Effector CD4-positive, alpha-beta T cell (primary cell): ENCODE measurements around the gene RIPPLY1.
"Not testable (repeated sequence)": the region's sequence is repeated elsewhere in the genome, so short reads cannot be mapped to it uniquely, and the experiment has no call there.

Experiments
- DNase-seq: peaks from one replicate; pipeline ENCODE4 v3.0.0-alpha.2; 2020

The RIPPLY1 gene

GRCh38 chrX:106906361-106906760, 3.2 kb upstream of the RIPPLY1 start:
- DNase-seq = no peak

- DNase-seq = no peak
Measured at GRCh38 chrX:106905064-106905708, 2.0 kb upstream of the RIPPLY1 start.

DNA sequence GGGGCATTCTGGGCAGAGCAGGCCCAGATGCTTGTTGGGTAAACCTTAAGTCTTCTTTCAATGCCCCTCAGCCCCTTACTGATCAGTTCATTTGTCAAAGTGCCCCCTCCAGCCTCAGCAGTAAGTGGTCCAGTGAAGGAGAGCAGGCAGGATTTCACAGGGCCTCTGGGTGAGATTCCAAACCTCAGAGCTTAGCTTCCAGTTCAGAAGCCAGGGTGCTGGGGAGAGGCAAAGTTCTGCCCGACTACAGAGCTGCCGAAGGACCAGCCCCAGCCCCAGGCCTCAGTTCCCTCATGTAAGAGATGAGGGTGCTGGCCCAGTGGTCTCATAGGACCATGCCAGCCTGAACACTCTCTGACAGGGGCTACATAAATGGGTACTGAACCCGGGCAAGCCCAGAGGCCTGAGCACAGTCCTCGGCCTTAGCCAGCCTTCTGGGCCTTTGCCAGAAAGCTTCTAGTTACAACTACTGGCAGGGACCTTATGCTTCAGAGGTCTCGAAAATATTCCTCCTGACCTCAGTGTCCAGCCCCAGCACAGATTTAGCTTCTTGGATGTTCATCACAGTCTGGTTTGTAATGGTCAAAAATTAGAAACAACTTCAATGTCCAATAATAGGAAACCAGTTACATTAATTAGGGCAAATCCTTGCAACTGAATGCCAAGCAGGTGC, 851 bp upstream of the RIPPLY1 start:
- DNase-seq = no peak

- no peak for DNase-seq
Measured at GRCh38 chrX:106902684-106903083, 457 bp downstream of the RIPPLY1 start.

DNA sequence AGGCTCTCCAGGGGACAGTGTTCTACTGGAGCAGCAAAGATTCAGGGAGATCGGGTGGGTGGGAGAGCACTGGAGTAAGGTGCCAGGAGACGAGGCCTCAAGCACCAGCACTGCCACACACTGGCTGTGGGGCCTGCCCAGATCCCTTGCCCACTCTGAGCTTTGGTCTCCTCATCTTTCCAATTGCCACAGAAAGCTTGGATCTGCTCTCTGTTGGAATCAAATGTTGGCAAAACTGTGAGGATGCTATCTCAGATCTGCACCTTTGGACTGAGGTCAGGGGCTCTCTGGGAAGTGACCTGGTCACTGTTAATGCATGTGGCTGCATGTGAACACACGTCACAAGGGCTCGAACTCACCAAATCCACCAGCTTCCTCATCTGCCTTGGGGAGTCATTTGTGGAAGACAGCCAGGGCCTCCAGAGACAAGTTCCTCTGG, 1.3 kb downstream of the RIPPLY1 start:
- no peak for DNase-seq

DNA sequence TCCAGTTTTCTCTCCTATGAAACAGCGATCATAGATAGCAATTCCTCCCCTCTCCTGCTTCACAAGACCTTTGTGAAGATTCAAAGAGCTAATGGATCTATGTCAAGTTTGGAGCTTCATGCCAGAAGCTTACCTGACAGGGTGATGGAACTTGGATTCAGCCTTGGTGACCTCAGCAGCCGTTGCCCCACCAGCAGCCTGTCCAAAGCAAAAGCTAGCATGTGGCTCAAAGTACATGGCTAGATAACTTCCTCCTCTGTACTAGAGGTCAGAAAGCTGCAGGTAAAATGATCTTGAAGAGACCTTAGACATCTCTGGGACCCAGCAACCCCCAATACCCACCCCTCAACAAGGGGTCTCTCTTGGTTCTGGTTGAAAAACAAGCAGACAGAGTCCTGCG, 1.8 kb downstream of the RIPPLY1 start:
- DNase-seq = no peak

DNA sequence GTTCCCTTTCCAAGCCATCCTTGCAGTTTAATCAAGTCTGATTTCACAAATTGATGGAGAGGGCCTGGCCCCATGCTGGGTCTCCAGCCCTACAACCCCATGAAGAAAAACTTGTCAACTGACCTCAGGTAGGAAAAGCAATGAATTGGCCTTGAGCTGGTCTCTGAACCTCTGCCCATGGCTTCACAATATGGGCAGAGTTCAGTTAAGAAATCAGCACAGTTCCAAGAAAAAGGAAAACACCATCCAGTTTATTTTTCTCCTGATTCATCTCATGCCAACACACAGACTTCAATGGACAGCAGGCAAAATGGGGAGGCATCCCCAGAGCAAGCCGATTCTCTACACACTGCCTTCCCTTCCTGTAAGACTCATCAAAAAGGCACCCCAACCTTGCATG, 3.3 kb downstream of the RIPPLY1 start:
- DNase-seq = no peak

DNA sequence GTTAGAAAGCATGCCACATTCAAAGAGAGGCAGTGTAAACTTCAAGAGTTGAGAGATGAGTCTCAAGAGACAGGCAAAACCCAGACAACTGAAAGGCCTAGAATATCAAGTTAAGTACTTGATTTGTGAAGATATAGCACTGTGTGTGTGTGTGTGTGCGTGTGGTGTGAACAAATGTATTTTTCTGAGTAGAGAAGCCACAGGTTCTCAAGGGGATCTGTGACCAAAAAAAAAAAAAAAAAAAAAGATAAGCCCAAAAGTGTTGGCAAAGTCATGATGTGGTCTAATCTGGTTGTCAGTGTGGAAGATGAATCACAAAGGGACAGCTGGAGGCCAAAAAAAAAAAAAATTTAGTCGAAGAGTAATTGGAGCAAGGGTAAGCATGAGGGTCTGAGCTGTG, 3.9 kb downstream of the RIPPLY1 start:
- DNase-seq = no peak

DNA sequence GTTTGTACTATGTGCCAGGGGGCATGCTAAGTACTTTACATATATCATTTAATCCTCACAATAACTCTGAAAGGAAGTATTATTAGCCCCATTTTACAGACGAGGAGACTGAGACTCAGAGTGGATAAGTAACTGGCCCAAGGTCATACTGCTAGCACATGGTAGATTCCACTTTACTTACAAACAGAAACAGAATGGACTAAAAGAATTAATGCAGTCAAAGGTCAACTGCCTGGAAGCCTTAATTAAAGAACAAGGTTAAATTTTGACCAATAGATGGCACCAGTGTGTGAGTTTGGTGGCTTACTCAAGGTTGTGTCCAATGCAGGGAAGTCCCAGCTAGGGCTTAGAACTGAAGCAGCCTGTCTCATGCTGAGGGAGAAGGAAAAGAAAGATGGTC, 4.7 kb downstream of the RIPPLY1 start:
- DNase-seq = no peak

- no peak for DNase-seq
Measured at GRCh38 chrX:106897259-106897658, 5.9 kb downstream of the RIPPLY1 start.

- DNase-seq = no peak
Measured at GRCh38 chrX:106894978-106895452, 8.1 kb downstream of the RIPPLY1 start.

- DNase-seq = peak; percentile 32
Measured at GRCh38 chrX:106894392-106894909, 8.7 kb downstream of the RIPPLY1 start.

- DNase-seq = no peak
Measured at GRCh38 chrX:106891762-106892460, 11.2 kb downstream of the RIPPLY1 start.

GRCh38 chrX:106889468-106889867, 13.7 kb downstream of the RIPPLY1 start:
- DNase-seq = no peak

DNA sequence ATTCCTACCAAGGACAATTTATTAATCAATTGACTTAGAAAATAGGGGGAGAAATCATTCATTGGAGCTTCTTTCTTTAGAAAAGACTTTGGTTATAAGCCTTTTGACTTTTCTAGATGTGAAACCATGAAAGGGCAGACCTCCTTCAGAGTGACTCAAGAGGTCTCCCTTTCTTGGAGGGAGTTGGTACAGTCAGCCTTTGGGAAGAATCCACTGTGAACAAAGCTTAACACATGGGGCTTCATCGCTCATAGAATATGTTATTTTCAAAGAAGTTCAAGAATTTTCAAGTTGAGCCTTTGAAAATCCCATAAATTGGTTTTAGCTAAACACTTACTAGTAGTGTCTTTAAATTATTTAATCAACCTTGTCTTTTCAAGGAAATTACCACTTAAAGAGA, 28.0 kb downstream of the RIPPLY1 start:
- no peak for DNase-seq

- DNase-seq = no peak
Measured at GRCh38 chrX:106874075-106874474, 29.1 kb downstream of the RIPPLY1 start.

DNA sequence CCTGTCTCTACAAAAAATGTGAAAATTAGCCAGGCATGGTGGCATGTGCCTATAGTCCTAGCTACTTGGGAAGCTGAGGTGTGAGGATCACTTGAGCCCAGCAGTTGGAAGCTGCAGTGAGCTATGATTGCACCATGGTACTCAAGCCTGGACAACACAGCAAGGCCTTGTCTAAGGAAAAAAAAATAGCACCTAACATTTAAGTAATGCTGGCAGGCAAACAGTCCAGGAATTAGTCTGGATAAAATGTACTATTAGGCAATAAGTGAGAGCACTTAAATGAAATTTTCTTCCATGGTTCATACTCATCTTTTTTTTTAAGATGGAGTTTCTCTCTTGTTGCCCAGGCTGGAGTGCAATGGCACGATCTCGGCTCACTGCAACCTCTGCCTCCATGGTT, 30.3 kb downstream of the RIPPLY1 start:
- not testable (repeated sequence) for DNase-seq

DNA sequence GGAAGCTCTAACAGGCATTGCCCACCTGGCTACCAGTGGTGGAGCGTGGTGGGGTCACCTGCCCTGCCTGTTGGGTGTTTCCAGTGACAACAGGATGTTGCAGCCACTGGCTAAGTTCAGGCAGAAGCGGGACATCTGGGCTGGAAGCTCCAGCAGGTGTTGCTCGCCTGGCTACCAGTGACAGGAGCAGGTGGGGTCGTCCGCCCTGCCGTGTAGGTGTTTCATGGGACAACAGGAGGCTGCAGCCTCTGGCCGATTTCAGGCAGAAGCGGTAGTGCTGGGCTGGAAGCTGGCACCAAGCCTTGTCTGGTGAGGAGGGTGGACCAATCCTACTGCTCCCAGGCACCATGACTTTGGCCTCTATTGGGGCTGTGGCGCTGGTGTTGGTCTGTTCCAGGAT, 39.4 kb downstream of the RIPPLY1 start:
- DNase-seq = no peak

GRCh38 chrX:106862972-106863688, 40.0 kb downstream of the RIPPLY1 start:
- no peak for DNase-seq
